Activated CD4-positive, alpha-beta memory T cell treated with anti-CD3 and anti-CD28 coated beads for 36 hours (primary cell): Measurements from ENCODE around the gene ZNF837. TPM values are rescaled to one million over a fixed set of nuclear protein-coding genes. Genes with fewer than 3 reads are reported as not detected.

Experiments used
- CTCF ChIA-PET: fragments of 350-600 bp; sonication (Branson Sonifier 250); formaldehyde crosslinking; loops from one replicate; lab custom pipeline; 2021; ENCODE audit warnings: antibody characterized with exemption, inconsistent platforms; lab: Charles Lee
- POLR2A ChIA-PET: fragments of 350-600 bp; sonication (Branson Sonifier 250); formaldehyde crosslinking; loops from one replicate; lab custom pipeline; 2021; ENCODE audit warnings: antibody characterized with exemption; lab: Charles Lee
- DNase-seq: peaks from one replicate; pipeline ENCODE4 v3.0.0-alpha.2; 2020
- H3K27ac Mint-ChIP-seq: one replicate; pipeline ENCODE4 v1.8.0; 2021; ENCODE audit warnings: mixed read lengths
- H3K27me3 Mint-ChIP-seq: one replicate; pipeline ENCODE4 v1.8.0; 2021; ENCODE audit warnings: mixed read lengths
- H3K36me3 Mint-ChIP-seq: one replicate; pipeline ENCODE4 v1.8.0; 2021; ENCODE audit warnings: mixed read lengths
- H3K4me1 Mint-ChIP-seq: one replicate; pipeline ENCODE4 v1.8.0; 2021; ENCODE audit warnings: low read depth, mixed read lengths
- H3K4me3 Mint-ChIP-seq: one replicate; pipeline ENCODE4 v1.8.0; 2021; ENCODE audit warnings: mild to moderate bottlenecking, mixed read lengths
- H3K9me3 Mint-ChIP-seq: one replicate; pipeline ENCODE4 v1.8.0; 2021; ENCODE audit warnings: mixed read lengths
- intact Hi-C: fragments of 100-400 bp; cut with micrococcal nuclease; formaldehyde crosslinking; loops from one replicate; pipeline ENCODE4 v1.15.1; 2023
- total RNA-seq, 2 experiments: library from RNA; stranded (reverse); gene quantifications; one replicate each; pipeline ENCODE4 v1.2.3, GENCODE V29; 2021

ZNF837 gene
- total RNA-seq, 2 experiments from 2014 or later: 2.1 to 2.4 TPM

DNA sequence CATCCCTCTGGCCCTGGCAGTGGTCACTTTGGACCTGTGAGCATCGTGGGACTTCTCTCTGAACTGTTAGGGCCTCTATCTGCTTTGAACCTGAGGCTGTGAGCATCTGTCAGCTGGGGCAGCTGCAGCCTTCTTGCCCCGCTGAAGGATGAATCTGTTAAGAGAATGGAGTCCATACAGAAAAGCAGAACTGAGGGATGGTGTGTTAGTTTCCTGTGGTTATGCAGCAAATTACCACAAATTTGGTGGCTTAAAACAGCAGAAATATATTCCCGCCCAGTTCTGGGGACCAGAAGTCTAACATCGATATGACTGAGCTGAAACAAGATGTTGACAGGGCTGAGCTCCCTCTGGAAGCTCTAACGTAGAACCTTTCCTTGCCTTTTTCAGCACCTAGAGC is 16.7 kb downstream of the ZNF837 start:
- no peak overlapping the region for H3K4me3 Mint-ChIP-seq
- H3K27me3 Mint-ChIP-seq: no peaks in the 10 kb centered on the region
- H3K36me3 Mint-ChIP-seq: no peaks in the 10 kb centered on the region
- H3K27ac Mint-ChIP-seq: no peak overlapping the region
- peaks cover 8% of the 10 kb centered on the region for H3K4me1 Mint-ChIP-seq
- H3K9me3 Mint-ChIP-seq: no peaks in the 10 kb centered on the region
- ChIA-PET POLR2A (interaction anchor here (1.0 kb wide), 1 partner anchor 23 kb away, joined by 3 read pairs; the partner anchor contains the start of gene RPS5), CTCF (interaction anchor here (1.7 kb wide), 1 partner anchor 156 kb away, joined by 12 read pairs; the partner anchor contains the start of gene ZBTB45)
- DNase-seq: no peak
- intact Hi-C loops: no loop called here

DNA sequence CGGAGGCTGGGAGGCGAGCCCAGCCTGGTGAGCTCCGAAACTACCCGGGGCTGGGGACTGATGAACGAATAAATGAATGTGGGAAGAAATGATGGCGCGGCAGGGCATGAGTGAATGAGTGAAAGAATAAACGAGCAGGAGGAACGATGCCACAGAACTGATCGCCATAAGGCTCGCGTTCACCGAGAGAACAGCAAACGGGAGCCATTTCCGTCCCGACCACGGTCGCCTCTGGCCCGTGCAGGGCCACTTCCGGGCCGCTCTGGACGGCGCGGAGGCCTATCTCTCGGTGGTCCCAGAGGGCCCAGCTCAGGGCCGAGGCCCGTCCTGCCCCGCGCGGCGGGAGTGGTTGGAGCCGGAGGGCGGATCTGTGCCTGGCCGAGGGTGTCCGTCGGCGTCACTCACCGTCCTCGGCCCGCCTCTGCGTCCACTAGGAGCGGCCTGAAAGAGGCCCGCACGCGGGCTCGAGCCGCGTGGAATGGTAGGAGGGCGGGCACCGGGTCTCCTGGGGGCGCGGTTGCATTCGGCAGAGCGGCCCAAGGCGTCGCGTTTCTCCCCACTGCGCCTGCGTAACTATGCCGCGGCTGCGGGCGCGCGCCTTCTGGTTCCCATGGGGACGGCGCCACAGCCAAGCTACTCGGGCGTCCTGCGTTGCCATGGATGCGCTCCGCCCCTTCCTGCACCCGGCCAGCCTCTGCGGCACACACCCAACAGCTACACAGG is 18.4 kb downstream of the ZNF837 start, which contains the start of gene ZNF497:
TSS of gene ZNF497 (minus strand) at position 480 of the 723 bp plus-strand sequence. CDS start 5,116 bp downstream, outside the sequence.
- DNase-seq: peak; percentile 98
- Mint-ChIP-seq H3K4me1 (peaks cover 8% of the 10 kb centered on the region), H3K9me3 (no peaks in the 10 kb centered on the region), H3K36me3 (no peaks in the 10 kb centered on the region), H3K27ac (peak within 1 kb of the TSS; percentile 89), H3K4me3 (peak within 1 kb of the TSS; percentile 94), H3K27me3 (no peaks in the 10 kb centered on the region)
- ChIA-PET CTCF (interaction anchor here (0.7 to 1.7 kb wide), 5 partner anchors 8 to 164 kb away, joined by 3 to 12 read pairs (median 3); partner anchors contain the start of gene ZBTB45), POLR2A (interaction anchor here (0.5 to 2.0 kb wide), 10 partner anchors 14 to 193 kb away, joined by 3 to 12 read pairs (median 4); partner anchors contain the start of genes CHMP2A, ERVK3-1, RPS5 and ZBTB45)
- intact Hi-C loops: loop anchor here (1.0 kb wide), 6 partner anchors 15 to 78 kb away; partner anchors contain the start of genes ERVK3-1, ZNF132, ZNF837 and ZSCAN22

DNA sequence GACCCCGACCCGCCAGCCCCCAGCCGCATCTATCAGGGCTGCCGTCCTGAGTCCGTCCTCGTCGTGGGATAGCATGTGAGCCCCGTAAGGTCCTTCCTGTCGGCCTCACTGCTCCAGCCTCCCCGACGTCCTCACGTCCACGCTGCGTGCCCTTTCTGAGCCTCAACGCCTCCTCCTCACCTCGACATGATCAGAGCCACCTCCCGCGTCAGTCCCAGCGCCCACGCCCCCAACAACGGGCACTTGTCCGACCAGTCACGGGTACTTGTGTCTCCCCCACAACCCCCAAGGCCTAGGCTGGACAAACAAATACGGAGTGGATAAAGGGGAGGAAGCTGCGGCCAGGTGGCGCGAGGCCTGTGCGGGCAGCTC is 18.9 kb downstream of the ZNF837 start:
- Mint-ChIP-seq H3K27ac (peak overlapping the region; percentile 89), H3K36me3 (no peaks in the 10 kb centered on the region), H3K9me3 (no peaks in the 10 kb centered on the region), H3K4me3 (peak overlapping the region; percentile 94), H3K27me3 (no peaks in the 10 kb centered on the region), H3K4me1 (peaks cover 10% of the 10 kb centered on the region)
- peak; percentile 70 for DNase-seq
- POLR2A ChIA-PET: interaction anchor here (0.9 to 2.0 kb wide), 6 partner anchors 14 to 158 kb away, joined by 4 to 12 read pairs (median 6); partner anchors contain the start of genes ERVK3-1, ZBTB45, ZNF584 and ZNF837
- CTCF ChIA-PET: interaction anchor here (1.3 to 1.4 kb wide), 2 partner anchors 8 to 152 kb away, joined by 3 read pairs; no protein-coding TSS in a partner anchor
- intact Hi-C loops: loop anchor here (1.0 kb wide), 6 partner anchors 15 to 78 kb away; partner anchors contain the start of genes ERVK3-1, ZNF132, ZNF837 and ZSCAN22

DNA sequence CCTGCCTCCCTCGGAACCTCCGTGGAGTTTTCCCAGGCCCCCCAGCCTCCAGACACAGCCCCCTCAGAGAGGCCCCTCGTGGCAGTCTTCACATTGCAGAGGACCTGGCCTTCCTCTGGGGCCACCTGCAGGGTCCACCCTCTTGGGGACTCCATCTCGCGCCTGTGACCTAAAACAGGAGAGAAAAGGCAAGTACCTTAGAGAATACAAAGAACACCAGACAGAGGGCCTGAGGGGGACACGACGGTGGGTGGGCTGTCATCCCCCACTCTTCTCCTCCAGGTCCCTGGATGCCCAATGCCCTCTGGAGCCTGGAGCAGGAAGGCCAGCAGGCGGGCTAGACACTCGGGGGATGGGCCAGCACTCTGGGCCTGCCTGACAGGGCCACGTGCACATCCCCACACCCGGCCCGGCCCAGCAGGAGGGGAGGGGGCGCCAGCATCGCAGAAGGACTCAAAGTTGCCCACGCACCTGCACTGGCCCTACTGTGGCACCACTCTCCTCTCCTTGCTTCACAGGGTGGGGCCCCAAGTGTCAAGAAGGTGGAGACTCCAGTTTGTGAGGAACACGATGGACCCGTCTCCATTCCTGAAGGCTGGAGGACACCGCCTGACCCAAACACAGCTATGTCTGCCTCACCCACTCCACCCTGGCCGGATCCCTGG is 23.2 kb downstream of the ZNF837 start:
- no peak overlapping the region for H3K27ac Mint-ChIP-seq
- no peak overlapping the region for H3K4me3 Mint-ChIP-seq
- no peaks in the 10 kb centered on the region for H3K9me3 Mint-ChIP-seq
- POLR2A ChIA-PET: no interaction called here
- no peak for DNase-seq
- H3K4me1 Mint-ChIP-seq: peaks cover 16% of the 10 kb centered on the region
- CTCF ChIA-PET: interaction anchor here (0.8 kb wide), 1 partner anchor 162 kb away, joined by 5 read pairs; the partner anchor contains the start of gene ZBTB45
- H3K36me3 Mint-ChIP-seq: no peaks in the 10 kb centered on the region
- no peaks in the 10 kb centered on the region for H3K27me3 Mint-ChIP-seq
- intact Hi-C loops: no loop called here

DNA sequence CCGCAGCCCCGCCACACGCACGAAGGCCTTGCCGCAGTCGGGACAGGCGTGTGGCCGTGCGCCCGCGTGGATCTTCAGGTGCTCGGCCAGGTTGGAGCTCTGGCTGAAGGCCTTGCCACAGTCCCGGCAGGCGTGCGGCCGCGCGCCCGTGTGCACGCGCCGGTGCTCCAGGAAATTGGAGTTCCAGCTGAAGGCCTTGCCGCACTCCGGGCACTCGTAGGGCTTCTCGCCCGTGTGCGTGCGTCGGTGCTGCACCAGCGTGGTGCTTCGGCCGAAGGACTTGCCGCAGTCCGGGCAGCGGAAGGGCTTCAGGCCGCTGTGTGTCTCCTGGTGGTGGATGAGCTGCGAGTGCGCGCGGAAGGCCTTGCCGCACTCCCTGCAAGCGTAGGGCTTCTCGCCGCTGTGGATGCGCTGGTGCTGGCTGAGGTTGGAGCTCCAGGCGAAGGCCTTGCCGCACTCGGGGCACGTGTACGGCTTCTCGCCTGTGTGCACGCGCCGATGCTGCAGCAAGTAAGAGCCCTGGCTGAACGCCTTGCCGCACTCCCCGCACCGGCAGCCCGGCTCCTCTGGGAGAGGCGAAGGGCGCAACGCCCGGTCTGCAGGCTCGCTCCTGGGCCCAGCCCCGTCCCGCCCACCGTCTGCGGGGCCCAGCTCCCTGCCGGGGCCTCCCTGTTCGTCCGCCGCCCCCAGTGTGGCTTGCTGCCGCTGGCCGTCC is 23.9 kb downstream of the ZNF837 start:
- no peak for DNase-seq
- no peaks in the 10 kb centered on the region for H3K36me3 Mint-ChIP-seq
- ChIA-PET POLR2A (interaction anchor here (1.7 kb wide), 1 partner anchor 10 kb away, joined by 8 read pairs; no protein-coding TSS in a partner anchor), CTCF (interaction anchor here (0.8 to 1.0 kb wide), 2 partner anchors 10 to 163 kb away, joined by 3 to 5 read pairs; partner anchors contain the start of gene ZBTB45)
- no peak overlapping the region for H3K27ac Mint-ChIP-seq
- peaks cover 12% of the 10 kb centered on the region for H3K4me1 Mint-ChIP-seq
- intact Hi-C loops: no loop called here
- H3K4me3 Mint-ChIP-seq: peak overlapping the region; percentile 12
- no peaks in the 10 kb centered on the region for H3K27me3 Mint-ChIP-seq
- H3K9me3 Mint-ChIP-seq: no peaks in the 10 kb centered on the region

DNA sequence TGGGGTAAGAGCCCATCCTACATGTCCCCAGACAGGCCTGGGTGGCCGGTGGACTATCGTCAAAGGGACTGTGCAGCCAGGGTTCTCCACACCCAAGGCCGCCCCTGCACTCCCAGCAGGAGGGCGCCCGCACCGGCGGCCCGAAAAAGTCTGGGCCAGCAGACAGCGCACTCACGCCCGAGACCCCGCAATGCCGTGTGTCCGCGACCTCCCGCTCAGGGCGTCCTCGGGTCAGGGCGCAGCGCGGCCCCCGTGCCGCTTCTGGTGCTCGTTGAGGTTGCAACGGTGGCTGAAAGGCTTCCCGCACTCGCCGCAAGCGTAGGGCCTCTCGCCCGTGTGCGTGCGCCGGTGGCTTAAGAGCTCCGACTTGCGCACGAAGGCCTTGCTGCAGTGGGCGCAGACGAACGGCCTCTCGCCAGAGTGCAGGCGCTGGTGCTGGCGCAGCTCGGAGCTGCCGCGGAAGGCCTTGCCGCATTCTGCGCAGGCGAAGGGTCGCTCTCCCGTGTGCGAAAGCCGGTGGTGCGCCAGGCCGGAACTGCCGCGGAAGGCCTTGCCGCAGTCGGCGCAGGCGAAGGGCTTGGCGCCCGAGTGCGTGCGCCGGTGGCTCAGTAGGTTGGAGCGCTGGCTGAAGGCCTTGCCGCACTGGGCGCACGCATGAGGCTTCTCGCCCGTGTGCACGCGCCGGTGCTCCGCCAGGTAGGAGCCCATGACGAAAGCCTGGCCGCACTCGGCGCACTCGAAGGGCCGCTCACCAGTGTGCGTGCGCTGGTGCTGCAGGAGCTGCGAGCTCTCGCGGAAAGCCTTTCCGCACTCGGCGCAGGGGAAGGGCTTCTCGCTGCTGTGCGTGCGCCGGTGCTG is 24.7 kb downstream of the ZNF837 start:
- H3K27ac Mint-ChIP-seq: no peak overlapping the region
- H3K27me3 Mint-ChIP-seq: no peaks in the 10 kb centered on the region
- H3K4me3 Mint-ChIP-seq: peak overlapping the region; percentile 12
- peak; percentile 46 for DNase-seq
- peaks cover 10% of the 10 kb centered on the region for H3K4me1 Mint-ChIP-seq
- no peaks in the 10 kb centered on the region for H3K36me3 Mint-ChIP-seq
- ChIA-PET POLR2A (interaction anchor here (1.7 kb wide), 1 partner anchor 9 kb away, joined by 8 read pairs; no protein-coding TSS in a partner anchor), CTCF (interaction anchor here (1.0 kb wide), 1 partner anchor 9 kb away, joined by 3 read pairs; no protein-coding TSS in a partner anchor)
- intact Hi-C loops: no loop called here
- H3K9me3 Mint-ChIP-seq: no peaks in the 10 kb centered on the region

DNA sequence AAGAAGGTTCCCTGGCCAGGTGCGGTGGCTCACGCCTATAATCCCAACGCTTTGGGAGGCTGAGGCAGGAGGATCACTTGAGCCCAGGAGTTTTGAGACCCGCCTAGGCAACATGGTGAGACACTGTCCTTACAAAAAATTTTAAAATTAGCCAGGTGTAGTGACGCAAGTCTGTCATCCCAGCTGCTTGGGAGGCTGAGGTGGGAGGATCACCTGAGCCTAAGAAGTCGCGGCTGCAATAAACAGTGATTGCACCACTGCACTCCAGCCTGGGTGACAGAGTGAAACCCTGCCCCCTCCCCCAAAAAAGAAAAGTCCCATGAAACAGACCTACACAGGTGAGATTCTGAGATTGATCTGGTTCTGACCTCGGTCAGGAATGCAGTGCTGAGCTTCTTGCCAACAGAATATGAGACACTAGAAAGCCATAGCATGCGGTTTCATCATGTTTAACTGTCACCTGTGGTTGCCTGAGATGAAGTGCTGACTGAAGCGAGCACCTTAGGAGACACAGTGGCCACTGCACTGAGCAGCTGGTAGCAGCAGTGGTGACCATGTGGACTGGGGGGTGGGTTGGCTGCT is 25.5 kb downstream of the ZNF837 start:
- H3K27ac Mint-ChIP-seq: no peak overlapping the region
- peaks cover 10% of the 10 kb centered on the region for H3K4me1 Mint-ChIP-seq
- H3K27me3 Mint-ChIP-seq: no peaks in the 10 kb centered on the region
- H3K36me3 Mint-ChIP-seq: no peaks in the 10 kb centered on the region
- no peak overlapping the region for H3K4me3 Mint-ChIP-seq
- intact Hi-C loops: no loop called here
- POLR2A ChIA-PET: interaction anchor here (1.7 kb wide), 1 partner anchor 8 kb away, joined by 8 read pairs; no protein-coding TSS in a partner anchor
- no peak for DNase-seq
- no peaks in the 10 kb centered on the region for H3K9me3 Mint-ChIP-seq
- CTCF ChIA-PET: interaction anchor here (1.0 kb wide), 1 partner anchor 8 kb away, joined by 3 read pairs; no protein-coding TSS in a partner anchor

DNA sequence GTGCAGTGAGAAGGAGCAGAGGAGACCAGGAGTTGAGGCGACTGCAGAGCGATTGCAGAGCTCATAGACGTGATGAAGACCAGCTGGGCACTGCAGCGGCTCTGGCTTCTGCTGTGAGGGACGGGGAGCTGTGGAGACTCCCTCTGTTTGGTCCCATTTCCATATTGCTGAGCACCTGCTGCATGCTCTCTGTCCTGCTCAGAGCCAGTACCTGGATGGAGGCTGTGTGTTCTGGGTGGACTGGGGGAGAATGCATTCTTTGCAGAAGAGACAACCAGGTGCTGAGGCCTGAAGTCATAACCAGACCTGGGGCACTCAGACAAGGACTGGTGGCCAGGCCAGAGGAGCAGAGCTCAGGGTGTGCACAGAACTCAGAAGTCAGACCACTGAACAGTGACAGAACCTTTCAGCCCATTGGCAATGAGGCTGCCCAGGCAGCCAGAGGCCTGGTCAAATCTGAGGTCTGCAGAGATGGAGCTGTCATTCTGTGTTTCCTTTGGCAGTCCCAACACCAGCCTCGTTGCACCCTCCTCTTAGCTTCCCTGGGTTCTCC is 26.3 kb downstream of the ZNF837 start:
- DNase-seq: no peak
- intact Hi-C loops: no loop called here
- Mint-ChIP-seq H3K27me3 (peaks cover 2% of the 10 kb centered on the region), H3K9me3 (no peaks in the 10 kb centered on the region), H3K4me3 (no peak overlapping the region), H3K4me1 (peaks cover 12% of the 10 kb centered on the region), H3K27ac (no peak overlapping the region), H3K36me3 (peaks cover 2% of the 10 kb centered on the region)
- ChIA-PET POLR2A (no interaction called here), CTCF (interaction anchor here (1.0 kb wide), 1 partner anchor 8 kb away, joined by 3 read pairs; the partner anchor contains the start of gene ZNF497)

DNA sequence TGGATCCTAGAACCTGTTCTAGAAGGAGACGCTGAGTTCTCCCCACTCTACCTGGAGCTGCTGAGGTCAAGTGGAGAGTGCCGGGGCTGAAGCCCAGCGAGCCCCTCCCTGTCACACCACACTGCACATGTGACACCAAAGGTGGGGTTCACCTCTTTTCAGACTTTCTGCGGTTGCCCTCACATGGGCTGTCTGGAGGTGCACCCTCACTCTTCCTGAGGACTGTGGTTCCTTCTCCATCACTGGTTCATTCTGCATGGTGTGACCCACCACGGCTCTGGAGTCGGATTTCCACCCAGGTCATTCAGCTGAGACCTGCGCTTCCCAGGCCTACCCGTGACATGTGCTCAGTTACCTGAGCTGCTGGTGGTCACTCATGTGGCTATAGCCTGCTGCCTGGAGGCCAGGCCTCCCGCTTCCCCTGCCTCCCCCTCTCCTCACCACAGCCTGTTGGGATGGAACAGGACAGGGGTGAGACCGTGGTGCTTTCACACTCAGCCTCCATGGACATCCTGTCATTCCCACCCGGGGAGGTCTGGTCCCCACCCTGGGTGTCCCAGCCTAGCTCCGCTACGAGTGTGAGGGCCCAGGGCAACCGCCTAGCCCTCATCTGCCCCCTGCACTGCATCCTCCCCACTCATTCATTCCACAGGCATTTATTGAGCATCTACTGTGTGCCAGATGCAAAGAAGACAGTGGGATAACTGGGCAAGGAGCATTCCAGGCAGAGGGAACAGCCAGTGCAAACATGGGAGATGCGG is 26.9 kb downstream of the ZNF837 start:
- Mint-ChIP-seq H3K9me3 (no peaks in the 10 kb centered on the region), H3K27me3 (peaks cover 4% of the 10 kb centered on the region), H3K4me1 (peaks cover 15% of the 10 kb centered on the region), H3K4me3 (no peak overlapping the region), H3K27ac (no peak overlapping the region), H3K36me3 (peaks cover 4% of the 10 kb centered on the region)
- ChIA-PET CTCF (interaction anchor here (1.0 kb wide), 1 partner anchor 9 kb away, joined by 3 read pairs; the partner anchor contains the start of gene ZNF497), POLR2A (no interaction called here)
- intact Hi-C loops: no loop called here
- DNase-seq: no peak
